Skin epidermis (tissue), 12 donors: Measurements from ENCODE around the gene GAA.
"Not testable (repeated sequence)": the region's sequence is repeated elsewhere in the genome, so short reads cannot be mapped to it uniquely, and the experiment has no call there.

Experiments
- H3K27ac ChIP-seq, 21 experiments: fragments of 200-600 bp; sonication (generic) in 11 of 21; one replicate each; pipeline ENCODE4 v1.5.0; 2020; ENCODE audit warnings: mild to moderate bottlenecking in 3 of 21, inconsistent platforms in 2 of 21, moderate library complexity in 2 of 21
- H3K4me3 ChIP-seq, 7 experiments: fragments of 200-600 bp; sonication (generic) in 2 of 7; one replicate each; pipeline ENCODE4 v1.5.0; 2020; ENCODE audit warnings: inconsistent platforms in 2 of 7, mild to moderate bottlenecking in 2 of 7, moderate library complexity in 1 of 7

GAA gene

DNA sequence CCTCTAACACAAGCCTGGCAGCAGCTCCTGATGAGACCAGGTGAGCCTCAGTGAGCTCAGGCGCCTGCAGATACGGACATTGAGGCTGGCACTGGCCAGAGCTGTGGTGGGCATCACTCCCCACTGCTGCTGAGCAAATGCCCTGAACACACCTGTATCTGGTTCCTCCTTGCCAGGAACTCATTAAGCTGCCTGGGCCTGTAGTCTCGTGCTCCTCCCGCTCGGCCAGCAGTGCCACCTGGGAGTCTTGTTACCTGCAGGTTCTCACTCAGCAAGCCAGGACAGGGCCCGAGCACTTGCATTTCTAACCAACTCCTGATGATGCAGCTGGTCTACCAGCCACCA lies 32.2 kb downstream of the GAA start:
- Histone ChIP-seq H3K4me3 (no peak overlapping the region), H3K27ac (no peak overlapping the region)

DNA sequence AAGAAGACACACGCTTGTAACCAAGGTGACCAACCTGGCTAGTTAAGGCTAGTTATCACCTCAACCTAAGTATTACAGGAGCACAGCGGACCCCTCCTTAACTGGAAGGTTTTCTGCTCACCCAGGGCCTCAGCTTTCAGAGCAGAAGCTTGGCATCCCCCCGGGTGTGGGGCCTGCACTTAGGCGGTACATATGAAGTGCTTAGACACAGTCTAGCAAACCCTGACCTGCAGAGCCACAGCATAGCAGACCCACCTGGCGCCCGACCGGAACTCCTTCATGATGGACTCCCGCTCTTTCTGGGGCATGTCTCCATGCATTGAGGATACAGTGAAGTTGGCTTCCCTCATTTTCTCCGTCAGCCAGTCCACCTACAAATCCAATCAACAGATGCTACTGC lies 35.8 kb downstream of the GAA start:
- H3K4me3 ChIP-seq: no peak overlapping the region
- H3K27ac ChIP-seq: no peak overlapping the region

DNA sequence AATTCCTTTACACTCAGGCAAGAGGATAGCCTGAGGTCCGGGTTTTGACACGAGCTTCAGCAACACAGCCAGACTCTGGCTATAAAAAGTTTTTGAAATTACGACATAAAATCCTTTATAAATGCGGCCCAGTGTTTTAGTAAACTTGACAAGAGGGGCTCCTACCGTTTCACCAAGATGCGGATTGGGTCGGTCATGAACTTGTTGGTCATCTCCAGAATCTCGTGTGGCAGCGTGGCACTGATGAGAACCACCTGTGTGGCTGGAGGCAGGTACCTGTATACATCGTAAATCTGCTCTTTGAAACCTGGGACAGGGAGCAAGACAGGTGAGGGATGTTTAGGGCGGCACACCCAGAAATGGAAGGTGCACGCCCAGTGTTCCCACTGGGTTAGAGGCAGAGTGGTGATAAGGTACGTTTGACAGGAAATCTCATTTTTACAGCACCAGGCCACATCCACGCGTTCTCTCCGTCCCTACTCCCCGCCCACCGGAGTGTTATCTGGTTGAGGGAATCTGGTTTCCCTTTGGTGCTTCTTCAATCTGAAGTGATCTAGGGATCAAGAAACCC lies 37.6 kb downstream of the GAA start:
- Histone ChIP-seq H3K4me3 (no peak overlapping the region), H3K27ac (no peak overlapping the region)

DNA sequence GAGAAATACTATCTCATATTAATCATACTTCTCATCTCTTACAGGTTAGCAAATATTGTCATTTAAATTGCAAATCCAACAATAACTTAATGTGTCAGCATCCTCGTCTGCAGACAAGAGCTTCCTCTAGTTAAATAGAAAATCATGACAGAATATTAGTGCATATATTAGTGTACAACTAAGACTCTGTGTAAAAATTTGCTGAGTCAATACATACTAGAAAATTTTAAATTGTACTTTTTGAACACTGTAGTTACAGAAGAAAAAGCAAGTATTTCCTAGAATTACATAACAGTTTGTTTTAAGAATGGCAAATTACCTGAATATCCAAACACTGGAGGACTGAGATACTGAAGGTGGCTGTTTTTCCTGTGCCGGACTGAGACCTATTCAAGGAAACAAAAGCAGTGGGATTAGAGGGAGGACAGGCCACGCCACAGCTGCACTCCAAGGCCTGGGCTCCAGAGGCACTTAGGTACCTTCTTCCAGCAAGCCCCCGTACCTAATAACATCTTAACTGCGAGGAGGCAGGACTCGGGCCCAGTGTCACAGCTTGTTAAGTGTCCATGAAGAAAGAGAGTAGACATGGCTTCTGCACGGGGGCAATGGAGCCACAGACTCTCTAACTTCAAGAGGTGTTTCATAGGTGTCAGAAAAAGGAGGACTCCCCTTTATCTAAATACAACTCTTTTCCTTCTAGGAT lies 40.2 kb downstream of the GAA start:
- Histone ChIP-seq H3K4me3 (no peak overlapping the region), H3K27ac (no peak overlapping the region)

DNA sequence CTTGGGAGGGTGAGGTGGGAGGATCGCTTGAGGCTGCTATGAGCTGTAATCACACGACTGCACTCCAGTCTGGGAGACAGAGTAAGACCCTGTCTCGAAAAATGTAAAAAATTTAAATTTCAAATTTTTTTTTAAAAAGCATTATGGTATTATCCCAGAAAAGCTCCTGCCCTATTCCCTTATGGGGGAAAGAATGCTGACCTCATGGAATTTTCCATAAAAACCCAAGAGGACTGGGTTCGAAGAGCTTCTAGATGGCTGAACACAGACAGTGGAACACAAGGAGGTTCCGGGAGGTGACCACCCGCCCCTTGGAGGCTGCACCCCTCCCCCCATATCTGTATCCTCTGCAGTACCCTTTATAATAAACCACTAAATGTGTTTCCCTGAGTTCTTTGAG lies 41.5 kb downstream of the GAA start:
- Histone ChIP-seq H3K27ac (no peak overlapping the region), H3K4me3 (no peak overlapping the region)

DNA sequence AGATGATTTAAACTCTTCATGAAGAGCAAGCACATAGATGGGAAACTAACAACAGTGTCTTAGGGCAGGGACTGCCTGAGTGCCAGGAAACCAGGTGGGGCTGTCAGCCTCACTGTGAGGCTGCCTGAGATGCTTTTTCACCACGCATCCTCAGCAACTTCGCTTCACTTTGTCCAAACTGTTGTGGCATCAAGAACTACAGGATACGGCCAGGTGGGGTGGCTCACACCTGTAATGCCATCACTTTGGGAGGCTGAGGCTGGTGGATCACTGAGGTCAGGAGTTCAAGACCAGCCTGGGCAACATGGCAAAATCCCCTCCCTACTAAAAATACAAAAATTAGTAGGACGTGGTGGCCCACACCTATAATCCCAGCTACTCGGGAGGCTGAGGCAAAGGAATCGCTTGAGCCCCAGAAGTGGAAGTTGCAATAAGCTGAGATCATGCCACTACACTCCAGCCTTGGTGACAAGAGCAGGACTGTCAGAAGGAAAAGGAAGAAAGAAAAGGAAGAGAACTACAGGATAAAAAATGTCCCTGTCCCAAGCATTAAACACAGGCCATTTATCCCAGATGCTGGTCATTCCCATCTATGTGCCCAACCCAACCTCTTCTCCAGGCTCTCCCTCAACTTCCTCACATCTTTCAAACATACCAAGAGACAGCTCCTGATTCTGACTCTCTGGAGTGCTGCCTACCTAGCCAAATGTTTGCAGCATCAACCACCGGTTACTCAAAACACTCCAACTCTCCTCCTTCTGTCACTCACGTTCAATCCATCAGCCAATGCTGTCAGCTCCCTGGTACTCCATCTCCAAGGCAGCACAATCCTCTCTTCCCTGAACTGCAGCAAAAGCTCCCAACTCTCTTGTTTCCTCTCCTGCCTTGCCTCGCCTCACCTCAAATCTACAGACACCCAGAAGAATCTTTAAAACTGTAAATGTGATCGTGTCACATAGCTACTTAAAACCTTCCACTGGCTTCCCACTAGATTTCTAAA lies 44.0 kb downstream of the GAA start:
- H3K27ac ChIP-seq: peak overlapping the region in 12 of 21 experiments; percentile 10 to 99 (median 98)
- H3K4me3 ChIP-seq: peak overlapping the region; percentile 82 to 100 (median 94)

DNA sequence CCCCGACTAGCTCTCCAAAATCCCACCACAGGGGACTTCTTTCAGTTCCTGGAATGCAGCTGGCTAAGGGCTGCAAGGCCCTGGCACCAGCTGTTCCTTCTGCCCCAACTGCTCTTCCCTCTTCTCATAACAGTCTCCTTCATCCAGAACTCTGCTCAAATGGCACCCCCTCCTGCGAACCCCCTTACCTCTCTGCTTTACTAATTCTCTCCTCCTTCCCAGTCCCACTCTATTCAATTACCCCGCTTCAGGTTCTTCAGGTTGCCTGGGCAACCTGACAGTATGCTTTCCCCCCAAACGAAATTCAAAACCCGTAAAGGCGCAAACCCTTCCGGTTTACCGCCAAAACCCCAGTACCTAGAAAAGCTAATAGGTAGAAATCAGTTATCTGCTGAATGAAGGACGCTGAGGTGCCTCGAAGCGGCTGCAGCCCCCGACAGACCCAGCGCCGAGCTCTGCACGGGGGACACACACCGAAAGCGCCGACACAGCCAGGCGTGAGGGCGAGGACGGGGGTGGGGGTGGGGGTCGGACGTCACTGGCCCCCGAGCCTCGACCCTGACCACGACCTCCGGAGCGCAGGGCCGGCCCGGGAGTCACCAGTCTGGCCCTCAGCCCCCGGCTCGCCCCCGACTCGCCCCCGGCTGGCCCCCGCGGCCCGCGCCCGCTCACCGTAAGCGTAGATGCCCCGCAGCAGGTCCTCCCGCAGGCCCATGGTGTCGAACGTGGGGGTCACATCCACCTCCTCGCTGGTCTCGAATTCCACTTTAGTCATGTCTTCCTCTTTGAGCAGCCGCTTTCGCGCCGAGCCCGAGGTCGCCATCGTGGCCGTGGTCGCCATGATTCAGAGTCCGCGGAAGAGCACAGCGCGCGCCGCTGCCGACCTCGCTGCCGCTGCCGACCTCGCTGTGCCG lies 45.0 kb downstream of the GAA start:
- peak overlapping the region; percentile 64 to 99 (median 97) for H3K27ac ChIP-seq
- peak overlapping the region; percentile 82 to 100 (median 94) for H3K4me3 ChIP-seq

DNA sequence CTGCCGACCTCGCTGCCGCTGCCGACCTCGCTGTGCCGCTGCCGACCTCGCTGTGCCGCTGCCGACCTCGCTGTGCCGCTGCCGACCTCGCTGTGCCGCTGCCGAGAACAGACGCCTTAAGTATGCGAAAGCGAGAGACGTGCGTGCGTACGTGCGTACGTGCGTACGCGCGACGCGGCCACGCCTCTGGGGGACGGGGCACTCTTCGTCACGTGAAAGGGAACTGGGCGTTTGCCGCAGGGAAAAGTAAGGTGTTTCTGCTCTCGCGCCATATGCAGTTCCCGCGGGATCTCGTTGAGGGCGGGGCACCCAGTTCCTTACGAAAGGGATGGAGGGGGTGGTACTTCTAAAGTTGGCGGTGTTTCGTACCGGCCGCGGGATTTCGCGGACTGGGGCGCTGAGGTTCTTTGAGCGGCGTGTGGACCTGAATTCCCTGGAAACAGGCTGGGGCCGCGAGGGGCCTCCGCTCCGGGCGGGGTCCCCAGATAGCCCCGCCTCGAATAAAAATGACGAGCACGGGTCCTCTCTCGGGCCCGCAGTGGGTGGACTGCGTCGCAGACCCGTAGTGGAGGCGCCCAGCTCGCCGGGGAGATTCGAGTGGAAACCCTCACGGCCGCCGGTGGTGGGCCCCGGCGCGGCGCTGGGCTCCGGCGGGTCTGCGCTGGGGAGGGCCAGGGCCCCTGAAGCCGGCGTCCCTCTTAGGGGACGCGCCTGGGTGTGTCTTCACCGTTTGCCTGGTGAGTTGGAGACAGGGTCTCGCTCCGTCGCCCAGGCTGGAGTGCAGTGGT lies 45.8 kb downstream of the GAA start, which contains the start of gene EIF4A3:
Gene EIF4A3 (minus strand): TSS at position 94 of the 788 bp plus-strand sequence. CDS start 167 bp downstream, outside the sequence.
- H3K4me3 ChIP-seq: peak within 1 kb of the TSS; percentile 82 to 100 (median 94)
- peak within 1 kb of the TSS; percentile 75 to 99 (median 97) for H3K27ac ChIP-seq

DNA sequence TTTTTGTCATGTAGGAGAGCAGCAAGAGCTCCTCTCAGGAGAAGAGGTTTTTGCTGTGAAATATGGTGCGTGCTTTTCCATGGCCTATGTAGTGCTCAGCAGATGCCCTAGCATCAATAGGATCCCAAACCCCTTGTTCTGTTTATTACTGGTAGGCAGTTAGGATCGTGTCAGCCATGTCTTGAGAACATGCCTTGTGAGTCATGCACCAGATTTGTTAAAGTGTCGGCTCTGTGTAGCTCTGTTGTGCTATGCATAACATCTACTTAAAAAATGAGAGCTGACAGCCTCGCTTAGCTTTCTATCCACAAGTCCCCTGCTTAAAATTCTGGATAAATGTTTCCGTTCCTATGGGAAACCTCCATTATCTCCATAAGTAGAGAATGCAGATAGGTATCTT lies 50.0 kb downstream of the GAA start:
- peak overlapping the region in 9 of 21 experiments; percentile 35 to 65 (median 49) for H3K27ac ChIP-seq

DNA sequence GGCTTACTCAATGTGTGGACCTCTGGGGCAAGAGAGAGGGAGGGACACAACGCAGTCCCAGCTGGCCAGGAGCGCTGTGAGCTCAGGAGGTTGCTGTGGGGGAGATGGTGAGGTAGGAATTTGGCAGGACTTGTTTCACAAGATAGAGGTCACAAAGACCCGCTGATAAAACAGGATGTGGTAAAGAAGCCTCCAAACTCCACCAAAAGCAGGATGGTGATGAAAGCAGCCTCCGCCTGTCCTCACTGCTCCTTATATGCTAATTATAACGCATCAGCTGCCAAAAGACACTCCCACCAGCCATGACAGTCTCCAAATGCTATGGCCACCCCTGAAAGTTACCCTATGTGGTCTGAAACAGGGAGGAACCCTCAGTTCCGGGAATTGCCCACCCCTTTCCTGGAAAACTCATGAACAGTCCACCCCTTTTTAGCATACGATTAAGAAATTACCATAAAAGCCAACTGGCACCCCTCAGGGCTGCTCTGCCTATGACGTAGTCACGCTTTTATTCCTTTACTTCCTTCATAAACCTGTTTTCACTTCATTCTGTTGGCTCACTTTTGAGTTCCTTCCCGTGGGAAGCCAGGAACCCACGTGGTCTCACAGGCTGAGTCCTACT lies 50.8 kb downstream of the GAA start:
- Histone ChIP-seq H3K27ac (peak overlapping the region in 10 of 21 experiments; percentile 34 to 66 (median 48)), H3K4me3 (no peak overlapping the region)

More for the DNA sequence above, 50.0 kb downstream of the GAA start:
- no peak overlapping the region for H3K4me3 ChIP-seq

DNA sequence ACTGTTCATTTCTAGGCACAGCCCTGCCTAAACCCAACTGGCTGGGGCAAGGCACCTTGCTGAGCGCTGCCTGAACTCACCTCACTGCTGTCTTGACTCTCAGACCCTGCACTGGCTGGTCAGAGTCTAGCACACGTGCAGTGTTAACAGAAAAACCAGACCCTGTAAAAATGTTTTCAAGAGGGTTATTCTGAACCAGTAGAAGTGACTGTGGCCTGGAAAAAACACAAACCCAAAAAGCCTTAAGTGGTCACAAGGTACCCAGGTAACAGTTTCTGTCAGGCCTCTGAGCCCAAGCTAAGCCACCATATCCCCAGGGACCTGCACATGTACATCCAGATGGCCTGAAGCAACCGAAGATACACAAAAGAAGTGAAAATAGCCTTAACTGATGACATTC lies 51.6 kb downstream of the GAA start:
- Histone ChIP-seq H3K27ac (peak overlapping the region in 3 of 21 experiments; percentile 35 to 66 (median 65)), H3K4me3 (no peak overlapping the region)

DNA sequence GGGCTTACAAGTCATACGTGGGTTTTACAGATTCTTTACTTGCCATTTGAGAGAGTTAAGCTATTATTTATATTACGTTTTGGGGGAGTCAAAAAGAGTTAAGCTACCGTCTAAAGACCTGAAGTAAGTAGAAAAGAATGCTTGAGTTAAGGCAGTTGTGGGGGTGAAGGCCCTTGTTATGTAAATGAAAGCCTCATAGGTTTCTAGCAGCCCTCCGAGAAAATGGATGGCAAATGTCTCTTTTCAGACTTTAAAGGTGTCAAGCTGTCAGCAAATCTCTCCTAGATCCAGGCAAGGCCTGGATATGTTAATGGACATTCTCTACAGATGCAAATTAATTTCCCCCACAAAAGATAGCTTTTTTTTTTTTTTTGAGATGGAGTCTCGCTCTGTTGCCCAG lies 52.8 kb downstream of the GAA start:
- Histone ChIP-seq H3K27ac (no peak overlapping the region), H3K4me3 (no peak overlapping the region)

DNA sequence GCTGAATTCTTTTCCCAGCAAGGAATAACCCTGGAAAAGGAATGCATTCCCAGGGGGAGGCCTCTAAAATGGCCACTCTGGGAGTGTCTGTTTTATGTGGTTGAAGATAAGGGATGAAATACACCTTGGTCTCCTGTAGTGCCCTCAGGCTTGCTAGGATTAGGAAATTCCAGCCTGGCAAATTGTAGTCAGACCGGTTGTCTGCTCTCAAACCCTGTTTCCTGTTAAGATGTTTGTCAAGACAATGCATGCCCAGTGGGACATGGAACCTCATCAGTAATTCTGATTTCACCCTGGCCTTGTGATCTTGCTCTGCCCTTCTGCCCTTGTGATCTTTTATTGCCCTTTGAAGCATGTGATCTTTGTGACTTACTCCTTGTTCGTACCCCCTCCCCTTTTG lies 54.2 kb downstream of the GAA start:
- H3K27ac ChIP-seq, H3K4me3 ChIP-seq: not testable (repeated sequence)

DNA sequence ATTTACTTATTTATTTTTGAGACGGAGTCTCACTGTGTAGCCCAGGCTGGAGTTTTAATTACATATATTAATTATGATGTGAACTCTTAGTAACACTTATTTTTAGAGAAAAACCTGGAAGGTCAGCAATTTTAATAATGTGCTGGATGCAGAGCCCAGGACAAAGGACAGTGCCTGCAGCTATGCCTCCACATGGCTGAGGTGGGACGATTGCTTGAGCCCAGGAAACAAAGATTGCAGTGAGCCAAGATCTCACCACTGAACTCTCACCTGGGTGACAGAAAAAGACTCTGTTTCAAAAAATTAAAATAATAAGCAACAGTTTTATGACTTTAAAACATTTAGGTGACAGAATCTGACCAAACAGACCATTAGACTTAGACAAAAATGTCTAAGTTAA lies 57.5 kb downstream of the GAA start:
- no peak overlapping the region for H3K4me3 ChIP-seq

DNA sequence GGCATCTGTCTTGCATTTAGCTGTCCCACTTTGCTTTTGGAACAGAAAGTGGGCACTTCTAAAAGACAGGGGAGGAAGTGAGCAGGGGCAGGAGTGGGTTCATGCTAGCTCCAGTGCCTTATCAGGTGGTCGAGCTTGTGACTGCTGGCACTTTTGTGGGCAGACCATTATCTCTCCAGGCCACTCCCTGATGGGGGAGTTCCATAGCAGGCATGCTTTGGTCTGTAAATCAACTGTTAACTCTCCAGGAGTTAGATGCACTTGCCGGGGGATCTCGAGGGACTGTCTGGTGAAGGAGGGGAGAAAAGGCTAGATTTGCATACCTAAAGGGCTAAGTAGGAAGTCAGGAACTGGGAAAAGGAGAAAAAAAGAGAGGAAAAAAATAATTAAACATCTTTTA lies 59.2 kb downstream of the GAA start:
- Histone ChIP-seq H3K27ac (no peak overlapping the region), H3K4me3 (no peak overlapping the region)

More for the DNA sequence above, 57.5 kb downstream of the GAA start:
- no peak overlapping the region for H3K27ac ChIP-seq

DNA sequence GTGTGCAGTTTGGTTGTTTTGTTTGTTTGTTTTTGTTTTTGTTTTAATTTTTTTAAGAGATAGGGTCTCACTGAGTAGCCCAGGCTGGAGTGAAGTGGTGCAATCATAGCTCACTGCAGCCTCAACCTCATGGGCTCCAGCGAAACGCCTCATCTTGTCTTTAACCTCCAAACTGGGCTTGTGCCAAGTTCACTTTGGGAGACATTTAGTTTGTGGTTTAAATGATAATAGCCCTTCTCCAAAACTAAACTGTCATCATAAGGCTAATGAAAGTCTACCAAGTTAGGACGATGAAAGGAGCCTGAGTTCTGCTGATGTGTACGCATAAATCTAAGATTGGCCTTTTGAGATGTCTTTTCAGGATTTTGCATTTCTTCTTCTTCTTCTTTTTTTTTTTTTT lies 62.0 kb downstream of the GAA start:
- Histone ChIP-seq H3K4me3 (no peak overlapping the region), H3K27ac (no peak overlapping the region)

DNA sequence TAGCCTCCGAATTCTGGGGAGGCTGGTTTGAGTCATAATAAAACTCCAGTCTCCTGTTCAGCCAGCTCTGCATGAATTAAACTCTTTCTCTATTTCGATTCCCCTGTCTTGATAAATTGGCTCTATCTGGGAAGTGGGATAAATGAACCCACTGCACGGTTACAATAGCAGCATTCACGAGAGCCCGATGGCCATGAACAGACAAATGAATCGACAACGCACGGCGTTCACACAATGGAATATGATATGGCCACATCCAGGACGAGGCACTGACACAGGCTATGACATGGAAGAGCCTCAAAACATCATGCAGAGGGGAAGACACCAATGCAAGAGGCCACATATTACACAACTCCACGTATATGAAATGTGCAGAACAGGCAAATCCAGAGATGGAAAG lies 62.8 kb downstream of the GAA start:
- Histone ChIP-seq H3K27ac (no peak overlapping the region), H3K4me3 (no peak overlapping the region)

DNA sequence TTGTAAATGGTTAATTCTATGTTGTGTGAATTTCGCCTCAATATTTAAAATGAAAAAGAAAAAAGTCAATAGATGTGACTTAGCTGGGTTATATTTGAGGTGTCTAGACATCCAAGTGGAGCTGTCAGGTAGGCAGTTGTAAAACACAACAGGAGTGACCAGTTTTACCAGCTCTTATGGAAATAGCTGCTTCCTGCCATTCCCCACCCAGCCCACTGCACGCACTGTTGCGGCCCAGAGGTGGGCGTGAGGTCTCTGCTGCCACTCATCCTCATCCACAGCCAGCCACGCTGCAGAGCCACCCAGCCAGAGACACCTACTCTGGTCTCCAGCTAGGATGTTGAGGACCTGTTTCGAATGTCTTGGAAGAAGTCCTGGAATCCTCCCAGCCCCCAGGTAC lies 65.1 kb downstream of the GAA start:
- Histone ChIP-seq H3K4me3 (no peak overlapping the region), H3K27ac (peak overlapping the region in 1 of 21 experiments; percentile 16)
